ENCODE results near the gene ZDHHC11B. TPM values are rescaled to one million over a fixed set of nuclear protein-coding genes. Genes with fewer than 3 reads are reported as not detected.
"Not testable (repeated sequence)": the region's sequence is repeated elsewhere in the genome, so short reads cannot be mapped to it uniquely, and the experiment has no call there.

ZDHHC11B gene
- total RNA-seq, 1 experiment from 2014 or later, result 3.8 TPM

- H3K9ac ChIP-seq (ENCODE audit: low read length); H3K36me3 ChIP-seq (ENCODE audit: control insufficient read depth in 1 of 2, insufficient read depth in 2 of 2, low read length in 2 of 2); ATAC-seq; H3K9me3 ChIP-seq (ENCODE audit: control insufficient read depth in 1 of 2, insufficient read depth in 1 of 2, low read depth in 1 of 2, low read length in 2 of 2); H3K4me3 ChIP-seq (replicated peaks in 1 of 2; ENCODE audit: low read depth in 1 of 2, low read length in 2 of 2); BruUV-seq (replicated peaks); CTCF ChIA-PET; intact Hi-C loops (cut with micrococcal nuclease); H3K9me2 ChIP-seq (ENCODE audit: insufficient read depth); POLR2A ChIA-PET; H3K27me3 ChIP-seq (ENCODE audit: insufficient read depth, low read length); DNase-seq (ENCODE audit: low read depth, low spot score); H3K4me1 ChIP-seq (ENCODE audit: control insufficient read depth in 1 of 2, insufficient read depth in 2 of 2, low read length in 2 of 2); H3K4me2 ChIP-seq (ENCODE audit: low read length); RAD21 ChIA-PET (ENCODE audit: low non-redundant PET in 1 of 2, low total read pairs in 2 of 2, uncharacterized antibody in 2 of 2, unreplicated experiment in 2 of 2); H3K27ac ChIP-seq (ENCODE audit: low read depth, low read length); H4K20me1 ChIP-seq (ENCODE audit: insufficient read depth); H3K79me2 ChIP-seq (ENCODE audit: insufficient read depth, low read length); H2AFZ ChIP-seq (ENCODE audit: low read depth, low read length, poor library complexity, severe bottlenecking): not testable (repeated sequence)
Observed at GRCh38 chr5:762996-763395, 21.5 kb downstream of the ZDHHC11B start.

GRCh38 chr5:761854-762710 is 22.4 kb downstream of the ZDHHC11B start:
- ChIA-PET CTCF (no interaction called here), POLR2A (no interaction called here), RAD21 (ENCODE audit: low non-redundant PET in 1 of 2, low total read pairs in 2 of 2, uncharacterized antibody in 2 of 2, unreplicated experiment in 2 of 2) (no interaction called here)
- Histone ChIP-seq H3K9ac (ENCODE audit: low read length) (no peak overlapping the region), H3K4me3 (replicated peaks in 1 of 2; ENCODE audit: low read depth in 1 of 2, low read length in 2 of 2) (no peak overlapping the region), H3K27me3 (ENCODE audit: insufficient read depth, low read length) (no peaks in the 10 kb centered on the region), H3K27ac (ENCODE audit: low read depth, low read length) (no peak overlapping the region), H3K79me2 (ENCODE audit: insufficient read depth, low read length) (no peaks in the 10 kb centered on the region), H2AFZ (ENCODE audit: low read depth, low read length, poor library complexity, severe bottlenecking) (no peak overlapping the region), H3K9me3 (ENCODE audit: control insufficient read depth in 1 of 2, insufficient read depth in 1 of 2, low read depth in 1 of 2, low read length in 2 of 2) (no peaks in the 10 kb centered on the region), H3K9me2 (ENCODE audit: insufficient read depth) (no peaks in the 10 kb centered on the region), H3K4me2 (ENCODE audit: low read length) (no peak overlapping the region), H3K36me3 (ENCODE audit: control insufficient read depth in 1 of 2, insufficient read depth in 2 of 2, low read length in 2 of 2) (no peaks in the 10 kb centered on the region), H3K4me1 (ENCODE audit: control insufficient read depth in 1 of 2, insufficient read depth in 2 of 2, low read length in 2 of 2) (no peaks in the 10 kb centered on the region), H4K20me1 (ENCODE audit: insufficient read depth) (no peaks in the 10 kb centered on the region)
- TF ChIP-seq REST (IDR thresholded peaks at IDR 0.05; ENCODE audit: low read depth), result no peak
- TF ChIP-seq EZH2phosphoT487 (IDR thresholded peaks at IDR 0.05; ENCODE audit: borderline replicate concordance), result no peak
- BruUV-seq (replicated peaks), result no TSS peak
- intact Hi-C loops (cut with micrococcal nuclease), result no loop called here
- DNase-seq (ENCODE audit: low read depth, low spot score) (no peak), ATAC-seq (no peak)

Data from HCT116 (cell line).